ENCODE results near the gene PSTK. TPM values are rescaled to one million over a fixed set of nuclear protein-coding genes. Genes with fewer than 3 reads are reported as not detected.

PSTK gene
- total and polyA plus RNA-seq, 9 of the 15 experiments (the other 6 are each of a cell fraction or from before 2014, with no cell fraction given) = 13.2 to 49.7 (median 18.9) TPM

DNA sequence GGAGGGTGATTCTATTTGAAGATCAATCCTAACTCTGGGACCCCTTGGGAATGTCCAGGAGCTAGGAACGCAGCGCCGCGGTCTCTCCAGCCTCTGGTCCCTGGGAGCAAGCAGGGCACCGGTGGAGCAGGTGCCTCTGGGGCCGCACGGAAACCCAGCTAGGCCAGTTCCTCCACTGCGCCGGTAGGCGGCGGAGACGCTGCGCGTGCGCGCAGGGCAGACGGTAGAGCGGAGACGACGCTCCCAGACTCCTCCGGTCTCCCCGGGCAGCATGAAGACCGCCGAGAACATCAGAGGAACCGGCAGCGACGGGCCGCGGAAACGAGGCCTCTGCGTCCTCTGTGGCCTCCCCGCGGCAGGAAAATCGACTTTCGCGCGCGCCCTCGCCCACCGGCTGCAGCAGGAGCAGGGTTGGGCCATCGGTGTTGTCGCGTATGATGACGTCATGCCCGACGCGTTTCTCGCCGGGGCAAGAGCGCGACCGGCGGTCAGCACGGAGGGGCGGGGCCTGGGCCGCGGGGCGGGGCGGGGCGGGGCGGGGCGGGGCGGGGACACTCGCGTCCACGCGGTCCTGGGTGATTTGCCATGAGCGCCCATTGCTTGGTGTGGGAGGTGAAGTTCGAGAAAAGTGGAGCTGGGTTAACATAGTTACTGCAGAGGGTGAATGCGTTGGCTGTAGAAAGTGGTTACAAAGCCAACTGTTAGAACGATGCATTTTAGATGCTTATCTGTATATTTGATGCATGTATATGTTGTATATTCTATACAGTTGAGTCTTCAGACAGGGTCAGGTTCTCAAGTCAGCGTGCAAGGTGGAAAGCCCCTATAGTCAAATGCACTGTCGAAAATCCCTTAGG lies at the start of gene PSTK (continued):
- TF ChIP-seq ZNF239 (CRISPR knock-in tag; IDR thresholded peaks at IDR 0.05) = no peak
- TF ChIP-seq TOE1 (IDR thresholded peaks at IDR 0.05; ENCODE audit: borderline replicate concordance) = peak; percentile 66; the same call in 1 of the 2 replicates
- no peak for TF ChIP-seq TOE1 (CRISPR knock-in tag; IDR thresholded peaks at IDR 0.05; ENCODE audit: borderline replicate concordance, low read depth)
- TF ChIP-seq ZNF830 (CRISPR knock-in tag; IDR thresholded peaks at IDR 0.05) = no peak
- TF ChIP-seq, protein P1, sequence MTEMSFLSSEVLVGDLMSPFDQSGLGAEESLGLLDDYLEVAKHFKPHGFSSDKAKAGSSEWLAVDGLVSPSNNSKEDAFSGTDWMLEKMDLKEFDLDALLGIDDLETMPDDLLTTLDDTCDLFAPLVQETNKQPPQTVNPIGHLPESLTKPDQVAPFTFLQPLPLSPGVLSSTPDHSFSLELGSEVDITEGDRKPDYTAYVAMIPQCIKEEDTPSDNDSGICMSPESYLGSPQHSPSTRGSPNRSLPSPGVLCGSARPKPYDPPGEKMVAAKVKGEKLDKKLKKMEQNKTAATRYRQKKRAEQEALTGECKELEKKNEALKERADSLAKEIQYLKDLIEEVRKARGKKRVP (CRISPR knock-in tag; IDR thresholded peaks at IDR 0.05) = no peak
- no peak for TF ChIP-seq ZNF324 (CRISPR knock-in tag; IDR thresholded peaks at IDR 0.05)
- TF ChIP-seq JUND (IDR thresholded peaks at IDR 0.05; ENCODE audit: borderline replicate concordance, low read depth, low read length) = peak; percentile 91
- peak; percentile 76; the same call in 2 of the 3 replicates for TF ChIP-seq JUND (tag; IDR thresholded peaks at IDR 0.05; ENCODE audit: borderline replicate concordance, low read depth, low read length)
- TF ChIP-seq NR2C2 (CRISPR knock-in tag; IDR thresholded peaks at IDR 0.05) = no peak
- TF ChIP-seq NR2C2 (tag; IDR thresholded peaks at IDR 0.05) = peak; percentile 72; the same call in 1 of the 2 replicates
- no peak for TF ChIP-seq ZZZ3 (IDR thresholded peaks at IDR 0.05)
- no peak for TF ChIP-seq HOMEZ (CRISPR knock-in tag; IDR thresholded peaks at IDR 0.05)
- TF ChIP-seq, protein P2, sequence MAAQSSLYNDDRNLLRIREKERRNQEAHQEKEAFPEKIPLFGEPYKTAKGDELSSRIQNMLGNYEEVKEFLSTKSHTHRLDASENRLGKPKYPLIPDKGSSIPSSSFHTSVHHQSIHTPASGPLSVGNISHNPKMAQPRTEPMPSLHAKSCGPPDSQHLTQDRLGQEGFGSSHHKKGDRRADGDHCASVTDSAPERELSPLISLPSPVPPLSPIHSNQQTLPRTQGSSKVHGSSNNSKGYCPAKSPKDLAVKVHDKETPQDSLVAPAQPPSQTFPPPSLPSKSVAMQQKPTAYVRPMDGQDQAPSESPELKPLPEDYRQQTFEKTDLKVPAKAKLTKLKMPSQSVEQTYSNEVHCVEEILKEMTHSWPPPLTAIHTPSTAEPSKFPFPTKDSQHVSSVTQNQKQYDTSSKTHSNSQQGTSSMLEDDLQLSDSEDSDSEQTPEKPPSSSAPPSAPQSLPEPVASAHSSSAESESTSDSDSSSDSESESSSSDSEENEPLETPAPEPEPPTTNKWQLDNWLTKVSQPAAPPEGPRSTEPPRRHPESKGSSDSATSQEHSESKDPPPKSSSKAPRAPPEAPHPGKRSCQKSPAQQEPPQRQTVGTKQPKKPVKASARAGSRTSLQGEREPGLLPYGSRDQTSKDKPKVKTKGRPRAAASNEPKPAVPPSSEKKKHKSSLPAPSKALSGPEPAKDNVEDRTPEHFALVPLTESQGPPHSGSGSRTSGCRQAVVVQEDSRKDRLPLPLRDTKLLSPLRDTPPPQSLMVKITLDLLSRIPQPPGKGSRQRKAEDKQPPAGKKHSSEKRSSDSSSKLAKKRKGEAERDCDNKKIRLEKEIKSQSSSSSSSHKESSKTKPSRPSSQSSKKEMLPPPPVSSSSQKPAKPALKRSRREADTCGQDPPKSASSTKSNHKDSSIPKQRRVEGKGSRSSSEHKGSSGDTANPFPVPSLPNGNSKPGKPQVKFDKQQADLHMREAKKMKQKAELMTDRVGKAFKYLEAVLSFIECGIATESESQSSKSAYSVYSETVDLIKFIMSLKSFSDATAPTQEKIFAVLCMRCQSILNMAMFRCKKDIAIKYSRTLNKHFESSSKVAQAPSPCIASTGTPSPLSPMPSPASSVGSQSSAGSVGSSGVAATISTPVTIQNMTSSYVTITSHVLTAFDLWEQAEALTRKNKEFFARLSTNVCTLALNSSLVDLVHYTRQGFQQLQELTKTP (IDR thresholded peaks at IDR 0.05; ENCODE audit: low read depth in 1 of 2, partially characterized antibody in 2 of 2) = no peak
- TF ChIP-seq MEF2A (IDR thresholded peaks at IDR 0.05; ENCODE audit: control insufficient read depth, low read depth, low read length) = no peak
- TF ChIP-seq, protein P3, sequence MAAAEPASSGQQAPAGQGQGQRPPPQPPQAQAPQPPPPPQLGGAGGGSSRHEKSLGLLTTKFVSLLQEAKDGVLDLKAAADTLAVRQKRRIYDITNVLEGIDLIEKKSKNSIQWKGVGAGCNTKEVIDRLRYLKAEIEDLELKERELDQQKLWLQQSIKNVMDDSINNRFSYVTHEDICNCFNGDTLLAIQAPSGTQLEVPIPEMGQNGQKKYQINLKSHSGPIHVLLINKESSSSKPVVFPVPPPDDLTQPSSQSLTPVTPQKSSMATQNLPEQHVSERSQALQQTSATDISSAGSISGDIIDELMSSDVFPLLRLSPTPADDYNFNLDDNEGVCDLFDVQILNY (CRISPR knock-in tag; IDR thresholded peaks at IDR 0.05) = no peak
- TF ChIP-seq BMI1 (IDR thresholded peaks at IDR 0.05; ENCODE audit: low read length) = no peak
- TF ChIP-seq STAG1 (CRISPR knock-in tag; IDR thresholded peaks at IDR 0.05; ENCODE audit: borderline replicate concordance) = no peak
- no peak for TF ChIP-seq HNRNPH1 (optimal IDR thresholded peaks at IDR 0.05; ENCODE audit: low read depth, low read length)
- TF ChIP-seq MEIS2 (IDR thresholded peaks at IDR 0.05; ENCODE audit: partially characterized antibody) = peak; percentile 44
- TF ChIP-seq SREBF2 (CRISPR knock-in tag; IDR thresholded peaks at IDR 0.05) = no peak
- no peak for TF ChIP-seq NFIX (CRISPR knock-in tag; IDR thresholded peaks at IDR 0.05; ENCODE audit: low read depth)

Data from K562 (cell line).